IMR-90 (cell line): ENCODE results near the gene ITPR3. TPM values are rescaled to one million over a fixed set of nuclear protein-coding genes. Genes with fewer than 3 reads are reported as not detected.

ENCODE experiments used
- ATAC-seq: fragments of 200-7000 bp; cut with Tn5 transposase; 2 replicates; pipeline ENCODE4 v1.9.1; 2020; ENCODE audit warnings: low read depth, mild to moderate bottlenecking, moderate library complexity
- BruUV-seq: library from RNA; stranded (reverse); fragments of 400-500 nt; replicated peaks from 2 replicates; lab custom pipeline; 2021; lab: Mats Ljungman, UMichigan
- CTCF ChIA-PET: fragments of 300-600 bp; formaldehyde crosslinking; extraction: SDS; loops from one replicate; lab custom pipeline; 2021; ENCODE audit warnings: antibody characterized with exemption; lab: Yijun Ruan, JAX
- POLR2A ChIA-PET: fragments of 300-600 bp; sonication (Branson Sonifier 250); formaldehyde crosslinking; loops from one replicate; lab custom pipeline; 2022; ENCODE audit warnings: antibody characterized with exemption; ENCODE audit not compliant: unreplicated experiment; lab: Charles Lee
- DNase-seq: peaks from one replicate; pipeline ENCODE4 v3.0.0; 2013
- H2AFZ ChIP-seq: replicated peaks from 2 replicates; pipeline ENCODE3; 2013; ENCODE audit warnings: low read length, mild to moderate bottlenecking; ENCODE audit not compliant: poor library complexity
- H2AK5ac ChIP-seq: 2 replicates; pipeline ENCODE4 v1.6.1; 2013; ENCODE audit warnings: low read depth, low read length, inconsistent platforms
- H2AK9ac ChIP-seq: replicated peaks from 2 replicates; pipeline ENCODE3; 2013; ENCODE audit warnings: mild to moderate bottlenecking, low read depth, low read length, moderate library complexity; ENCODE audit not compliant: poor library complexity
- H2BK120ac ChIP-seq: 2 replicates; pipeline ENCODE4 v1.6.1; 2013; ENCODE audit warnings: low read depth, low read length, inconsistent platforms
- H2BK15ac ChIP-seq: 3 replicates; pipeline ENCODE4 v1.6.1; 2013; ENCODE audit warnings: low read depth, low read length, inconsistent platforms
- H2BK20ac ChIP-seq: 2 replicates; pipeline ENCODE4 v1.6.1; 2013; ENCODE audit warnings: low read depth, mild to moderate bottlenecking, inconsistent platforms, low read length, moderate library complexity
- H2BK5ac ChIP-seq: 2 replicates; pipeline ENCODE4 v1.6.1; 2013; ENCODE audit warnings: mild to moderate bottlenecking, low read depth, low read length, inconsistent platforms; ENCODE audit not compliant: poor library complexity, severe bottlenecking
- H3K14ac ChIP-seq: replicated peaks from 2 replicates; pipeline ENCODE4 v1.6.1; 2013; ENCODE audit warnings: low read depth, low read length, inconsistent platforms
- H3K18ac ChIP-seq: 2 replicates; pipeline ENCODE4 v1.6.1; 2013; ENCODE audit warnings: low read depth, low read length, control low read depth
- H3K23ac ChIP-seq: 2 replicates; pipeline ENCODE4 v1.6.1; 2013; ENCODE audit warnings: low read depth, low read length, inconsistent platforms
- H3K27ac ChIP-seq: 2 replicates; pipeline ENCODE4 v1.5.1; 2013; ENCODE audit warnings: mild to moderate bottlenecking, control low read depth, low read length; ENCODE audit not compliant: insufficient read depth
- H3K27me3 ChIP-seq: 2 replicates; pipeline ENCODE4 v1.6.1; 2013; ENCODE audit warnings: low read length; ENCODE audit not compliant: control insufficient read depth, insufficient read depth
- H3K36me3 ChIP-seq: 2 replicates; pipeline ENCODE4 v1.6.1; 2013; ENCODE audit warnings: low read length, mixed read lengths; ENCODE audit not compliant: control insufficient read depth, insufficient read depth
- H3K4ac ChIP-seq: 2 replicates; pipeline ENCODE4 v1.6.1; 2013; ENCODE audit warnings: low read depth, low read length, inconsistent platforms
- H3K4me1 ChIP-seq: 2 replicates; pipeline ENCODE4 v1.6.1; 2013; ENCODE audit warnings: low read length, mixed read lengths; ENCODE audit not compliant: control insufficient read depth, insufficient read depth
- H3K4me2 ChIP-seq: 2 replicates; pipeline ENCODE4 v1.6.1; 2013; ENCODE audit warnings: low read depth, mild to moderate bottlenecking, control low read depth, low read length, moderate library complexity
- H3K4me3 ChIP-seq: 2 replicates; pipeline ENCODE4 v1.5.1; 2013; ENCODE audit warnings: low read depth, mild to moderate bottlenecking, control low read depth, low read length, moderate library complexity; ENCODE audit not compliant: insufficient read depth
- H3K56ac ChIP-seq: 2 replicates; pipeline ENCODE4 v1.6.1; 2013; ENCODE audit warnings: low read length, inconsistent platforms; ENCODE audit not compliant: insufficient read depth; ENCODE audit errors: extremely low read depth
- H3K79me1 ChIP-seq, 2 experiments: 2 replicates each; pipeline ENCODE4 v1.6.1; 2013; ENCODE audit warnings: low read length in 2 of 2, inconsistent platforms in 1 of 2, low read depth in 1 of 2
- H3K9ac ChIP-seq: 2 replicates; pipeline ENCODE4 v1.6.1; 2013; ENCODE audit warnings: low read depth, low read length, control low read depth
- H3K9me1 ChIP-seq: 2 replicates; pipeline ENCODE4 v1.6.1; 2013; ENCODE audit warnings: low read length, inconsistent platforms; ENCODE audit not compliant: insufficient read depth
- H3K9me3 ChIP-seq: 2 replicates; pipeline ENCODE4 v1.6.1; 2013; ENCODE audit warnings: low read length; ENCODE audit not compliant: control insufficient read depth, insufficient read depth
- H4K20me1 ChIP-seq: 2 replicates; pipeline ENCODE4 v1.6.1; 2013; ENCODE audit warnings: low read length, inconsistent platforms; ENCODE audit not compliant: insufficient read depth
- H4K5ac ChIP-seq: 2 replicates; pipeline ENCODE4 v1.6.1; 2013; ENCODE audit warnings: mild to moderate bottlenecking, low read depth, low read length, control low read depth
- H4K8ac ChIP-seq, 2 experiments: 2 replicates each; pipeline ENCODE4 v1.6.1; 2013; ENCODE audit warnings: low read depth in 2 of 2, low read length in 2 of 2, control low read depth in 1 of 2, inconsistent platforms in 1 of 2
- H4K91ac ChIP-seq: 2 replicates; pipeline ENCODE4 v1.6.1; 2013; ENCODE audit warnings: low read depth, low read length, inconsistent platforms; ENCODE audit not compliant: insufficient read depth
- CEBPB ChIP-seq: IDR thresholded peaks from 2 replicates; pipeline ENCODE4 v1.6.1; 2012; ENCODE audit warnings: low read depth, low read length, improper control_type of control experiment
- CHD1 ChIP-seq: IDR thresholded peaks from 2 replicates; pipeline ENCODE4 v1.6.1; 2012; ENCODE audit warnings: low read depth, low read length, improper control_type of control experiment
- ELK1 ChIP-seq: fragments of 150-350 bp; IDR thresholded peaks from 2 replicates; pipeline ENCODE4 v1.6.1; 2016; ENCODE audit warnings: low read depth, mild to moderate bottlenecking, low read length, moderate library complexity, borderline replicate concordance
- FOS ChIP-seq: fragments of 150-350 bp; IDR thresholded peaks from 2 replicates; pipeline ENCODE4 v1.6.1; 2016; ENCODE audit warnings: low read depth, low read length
- MAFK ChIP-seq: IDR thresholded peaks from 2 replicates; pipeline ENCODE4 v1.6.1; 2012; ENCODE audit warnings: low read depth, low read length, improper control_type of control experiment
- MXI1 ChIP-seq: IDR thresholded peaks from 2 replicates; pipeline ENCODE4 v1.6.1; 2012; ENCODE audit warnings: low read depth, mild to moderate bottlenecking, low read length, moderate library complexity, borderline replicate concordance
- POLR2A ChIP-seq: IDR thresholded peaks from 2 replicates; pipeline ENCODE4 v1.6.1; 2012; ENCODE audit warnings: mild to moderate bottlenecking, low read depth, low read length
- RAD21 ChIP-seq: IDR thresholded peaks from 2 replicates; pipeline ENCODE4 v1.6.1; 2012; ENCODE audit warnings: low read length, improper control_type of control experiment
- RCOR1 ChIP-seq: IDR thresholded peaks from 2 replicates; pipeline ENCODE4 v1.6.1; 2012; ENCODE audit warnings: mild to moderate bottlenecking, low read length, improper control_type of control experiment; ENCODE audit not compliant: insufficient replicate concordance
- RFX5 ChIP-seq: IDR thresholded peaks from 2 replicates; pipeline ENCODE4 v1.8.0; 2012; ENCODE audit warnings: low read depth, mild to moderate bottlenecking, low read length, moderate library complexity
- SMC3 ChIP-seq: fragments of 150-350 bp; IDR thresholded peaks from 2 replicates; pipeline ENCODE4 v1.6.1; 2016; ENCODE audit warnings: low read depth, mild to moderate bottlenecking, antibody characterized with exemption, low read length, moderate library complexity
- WGBS, 2 experiments: methylation state at CpG; one replicate each; pipeline versions ENCODE4 v1.1.5 to v1.1.7; 2013; ENCODE audit warnings: missing lambda C conversion rate in 2 of 2; ENCODE audit not compliant: insufficient read length in 1 of 2; ENCODE audit errors: extremely low coverage in 2 of 2; 5-methylcytosine and 5-hydroxymethylcytosine counted together
- dilution Hi-C: fragments of 300-500 bp; cut with HindIII; formaldehyde crosslinking; loops from one replicate; pipeline ENCODE4 v1.14.3; 2018; ENCODE audit warnings: low sequenced_read_pairs; ENCODE audit not compliant: unreplicated experiment
- in situ Hi-C: fragments of 300-500 bp; cut with MboI; formaldehyde crosslinking; loops from 3 replicates; pipeline ENCODE4 v1.14.3; 2019; ENCODE audit warnings: low sequenced_read_pairs, inconsistent platforms, mixed read lengths
- intact Hi-C: fragments of 100-400 bp; cut with micrococcal nuclease; formaldehyde crosslinking; loops from 2 replicates; pipeline ENCODE4 v1.10.0; 2022
- polyA plus RNA-seq, 3 experiments: library from polyadenylated mRNA; depleted of rRNA; stranded (reverse); fragments of >200 nt; gene quantifications; 2 replicates each; pipeline ENCODE4 v1.2.3, GENCODE V29; 2012; ENCODE audit warnings: low replicate concordance in 1 of 3
- total RNA-seq: library from RNA; depleted of rRNA; stranded (reverse); fragments of >200 nt; gene quantifications from 2 replicates; pipeline ENCODE4 v1.2.3, GENCODE V29; 2012
- TF ChIP-seq, protein P1 (sequence below): conservative IDR thresholded peaks from 2 replicates; pipeline ENCODE4 v1.5.1; 2012; ENCODE audit warnings: mild to moderate bottlenecking, low read depth, low read length, improper control_type of control experiment
- TF ChIP-seq, protein P2 (sequence below): fragments of 150-350 bp; IDR thresholded peaks from 2 replicates; pipeline ENCODE4 v1.6.1; 2017; ENCODE audit warnings: mild to moderate bottlenecking, antibody characterized with exemption, low read length, low read depth

Gene ITPR3
- total and polyA plus RNA-seq, 2 of the 4 experiments (the other 2 are of a cell fraction): 1.6 to 3.7 TPM

DNA sequence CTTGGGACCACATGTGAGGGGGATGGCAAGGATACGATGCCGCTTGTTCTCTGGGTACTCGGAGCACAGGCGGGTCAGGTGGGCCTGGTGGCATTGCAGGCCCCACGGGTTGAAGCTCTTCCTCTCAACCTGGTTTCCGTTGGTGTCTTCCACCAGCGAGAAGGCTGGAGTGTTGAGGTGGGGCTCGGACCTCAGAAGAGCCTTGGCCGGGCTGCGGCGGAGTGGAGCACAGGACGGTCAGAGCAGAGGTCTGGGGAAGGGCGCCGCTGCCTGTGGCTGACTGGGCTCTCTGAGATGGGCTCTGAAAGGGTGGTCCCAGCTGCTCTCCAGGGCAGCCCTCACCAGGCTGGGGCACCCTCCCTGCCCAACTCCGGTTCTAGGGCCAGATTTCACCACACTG is 105.6 kb downstream of the ITPR3 start:
- Histone ChIP-seq H3K36me3 (no peaks in the 10 kb centered on the region), H3K27me3 (peaks cover 37% of the 10 kb centered on the region), H2BK20ac (no peak overlapping the region), H2BK120ac (no peak overlapping the region), H3K79me1 (no peaks in the 10 kb centered on the region), H3K27ac (no peak overlapping the region), H3K23ac (no peak overlapping the region), H2AK5ac (no peak overlapping the region), H3K4me3 (no peak overlapping the region), H4K91ac (no peak overlapping the region), H3K9ac (no peak overlapping the region), H3K14ac (no peak overlapping the region), H3K56ac (no peak overlapping the region), H4K20me1 (no peaks in the 10 kb centered on the region), H2AFZ (no peak overlapping the region), H3K4ac (no peak overlapping the region), H3K9me1 (no peaks in the 10 kb centered on the region), H2BK5ac (no peak overlapping the region), H4K5ac (no peak overlapping the region), H3K4me1 (no peaks in the 10 kb centered on the region), H4K8ac (no peak overlapping the region), H3K4me2 (no peak overlapping the region), H3K9me3 (no peaks in the 10 kb centered on the region), H3K18ac (no peak overlapping the region), H2BK15ac (no peak overlapping the region), H2AK9ac (no peak overlapping the region)
- ChIA-PET CTCF (interaction anchor here (2.8 kb wide), 1 partner anchor 15 kb away, joined by 10 read pairs; the partner anchor contains the start of gene UQCC2), POLR2A (no interaction called here)
- in situ Hi-C loops: no loop called here
- ATAC-seq (no peak), DNase-seq (no peak)
- TF ChIP-seq ELK1 (no peak), POLR2A (no peak), SMC3 (no peak), MAFK (no peak), CHD1 (no peak), RCOR1 (no peak), RAD21 (no peak), FOS (no peak), MXI1 (no peak), CEBPB (no peak), RFX5 (no peak)
- TF ChIP-seq, protein P1, sequence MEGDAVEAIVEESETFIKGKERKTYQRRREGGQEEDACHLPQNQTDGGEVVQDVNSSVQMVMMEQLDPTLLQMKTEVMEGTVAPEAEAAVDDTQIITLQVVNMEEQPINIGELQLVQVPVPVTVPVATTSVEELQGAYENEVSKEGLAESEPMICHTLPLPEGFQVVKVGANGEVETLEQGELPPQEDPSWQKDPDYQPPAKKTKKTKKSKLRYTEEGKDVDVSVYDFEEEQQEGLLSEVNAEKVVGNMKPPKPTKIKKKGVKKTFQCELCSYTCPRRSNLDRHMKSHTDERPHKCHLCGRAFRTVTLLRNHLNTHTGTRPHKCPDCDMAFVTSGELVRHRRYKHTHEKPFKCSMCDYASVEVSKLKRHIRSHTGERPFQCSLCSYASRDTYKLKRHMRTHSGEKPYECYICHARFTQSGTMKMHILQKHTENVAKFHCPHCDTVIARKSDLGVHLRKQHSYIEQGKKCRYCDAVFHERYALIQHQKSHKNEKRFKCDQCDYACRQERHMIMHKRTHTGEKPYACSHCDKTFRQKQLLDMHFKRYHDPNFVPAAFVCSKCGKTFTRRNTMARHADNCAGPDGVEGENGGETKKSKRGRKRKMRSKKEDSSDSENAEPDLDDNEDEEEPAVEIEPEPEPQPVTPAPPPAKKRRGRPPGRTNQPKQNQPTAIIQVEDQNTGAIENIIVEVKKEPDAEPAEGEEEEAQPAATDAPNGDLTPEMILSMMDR: no peak
- TF ChIP-seq, protein P2, sequence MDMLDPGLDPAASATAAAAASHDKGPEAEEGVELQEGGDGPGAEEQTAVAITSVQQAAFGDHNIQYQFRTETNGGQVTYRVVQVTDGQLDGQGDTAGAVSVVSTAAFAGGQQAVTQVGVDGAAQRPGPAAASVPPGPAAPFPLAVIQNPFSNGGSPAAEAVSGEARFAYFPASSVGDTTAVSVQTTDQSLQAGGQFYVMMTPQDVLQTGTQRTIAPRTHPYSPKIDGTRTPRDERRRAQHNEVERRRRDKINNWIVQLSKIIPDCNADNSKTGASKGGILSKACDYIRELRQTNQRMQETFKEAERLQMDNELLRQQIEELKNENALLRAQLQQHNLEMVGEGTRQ: no peak
- intact Hi-C loops: no loop called here
- BruUV-seq: no TSS peak
- 87% methylated on average over 13 of the region's 15 CpGs; no CpG with 5 or more reads in 1 of the 2 experiments for WGBS, 2 experiments
- dilution Hi-C loops: no loop called here
